GM21529 (cell line): ENCODE results near the gene NOL9.

Experiments used
- ATAC-seq: cut with Tn5 transposase; IDR thresholded peaks from one replicate; pipeline ENCODE4 v1.9.1; 2021; ENCODE audit not compliant: unreplicated experiment

Gene NOL9

DNA sequence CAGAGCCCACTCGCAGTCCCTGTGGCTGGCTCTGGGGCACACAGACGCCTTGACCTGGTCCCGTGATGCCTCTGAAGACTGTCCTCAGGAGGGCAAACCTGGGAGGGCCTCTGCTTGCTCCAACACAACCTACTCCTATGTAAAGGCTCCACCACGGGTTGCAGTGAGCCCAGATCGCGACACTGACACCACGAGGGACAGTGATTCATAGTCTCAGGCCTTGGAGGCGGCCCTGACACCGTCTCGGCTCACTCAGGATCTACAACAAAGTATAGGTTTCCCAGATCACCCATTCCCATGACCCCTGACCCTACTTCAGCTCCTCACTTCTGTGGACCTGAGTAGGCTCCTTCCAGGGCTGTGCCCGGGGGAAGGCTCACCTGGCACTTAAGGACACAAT is 28.0 kb downstream of the NOL9 start:
- no peak for ATAC-seq

DNA sequence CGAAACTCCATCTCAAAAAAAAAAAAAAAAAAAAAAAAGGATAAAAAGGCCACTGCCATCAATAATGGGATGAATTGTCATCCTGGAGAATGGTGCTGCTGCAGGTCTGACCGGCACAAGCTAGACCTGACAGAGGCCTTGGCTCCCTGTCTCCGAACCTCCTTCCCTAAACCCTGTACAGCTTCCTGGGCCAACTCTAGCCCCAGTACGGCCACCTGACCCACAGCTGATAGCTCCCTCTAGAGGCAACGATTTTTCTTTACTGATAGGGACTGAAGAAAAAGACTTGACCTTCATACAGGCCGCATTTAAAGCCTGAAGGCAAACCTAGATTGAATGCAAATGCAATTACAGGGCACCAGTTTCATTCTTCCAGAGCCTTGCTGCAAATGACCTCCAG is 30.7 kb downstream of the NOL9 start:
- no peak for ATAC-seq

DNA sequence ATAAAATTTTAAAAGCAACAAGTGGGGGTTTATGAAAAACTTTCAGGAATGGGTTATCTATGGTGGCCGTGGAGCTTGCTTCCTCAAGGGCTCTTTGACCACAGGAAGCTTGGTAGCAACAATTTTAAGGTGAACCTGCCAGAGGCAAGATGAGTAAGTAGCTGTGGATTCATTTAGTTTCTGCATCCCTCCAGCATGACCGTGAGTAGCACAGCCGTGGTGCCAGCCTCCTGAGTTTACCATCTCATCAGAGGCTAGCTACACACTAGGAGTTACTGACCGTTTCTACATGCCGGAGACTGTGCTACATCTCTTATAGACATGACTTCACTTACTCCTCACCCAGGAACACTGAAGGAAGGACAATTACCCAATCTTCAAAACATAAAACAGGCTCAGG is 32.8 kb downstream of the NOL9 start:
- no peak for ATAC-seq

DNA sequence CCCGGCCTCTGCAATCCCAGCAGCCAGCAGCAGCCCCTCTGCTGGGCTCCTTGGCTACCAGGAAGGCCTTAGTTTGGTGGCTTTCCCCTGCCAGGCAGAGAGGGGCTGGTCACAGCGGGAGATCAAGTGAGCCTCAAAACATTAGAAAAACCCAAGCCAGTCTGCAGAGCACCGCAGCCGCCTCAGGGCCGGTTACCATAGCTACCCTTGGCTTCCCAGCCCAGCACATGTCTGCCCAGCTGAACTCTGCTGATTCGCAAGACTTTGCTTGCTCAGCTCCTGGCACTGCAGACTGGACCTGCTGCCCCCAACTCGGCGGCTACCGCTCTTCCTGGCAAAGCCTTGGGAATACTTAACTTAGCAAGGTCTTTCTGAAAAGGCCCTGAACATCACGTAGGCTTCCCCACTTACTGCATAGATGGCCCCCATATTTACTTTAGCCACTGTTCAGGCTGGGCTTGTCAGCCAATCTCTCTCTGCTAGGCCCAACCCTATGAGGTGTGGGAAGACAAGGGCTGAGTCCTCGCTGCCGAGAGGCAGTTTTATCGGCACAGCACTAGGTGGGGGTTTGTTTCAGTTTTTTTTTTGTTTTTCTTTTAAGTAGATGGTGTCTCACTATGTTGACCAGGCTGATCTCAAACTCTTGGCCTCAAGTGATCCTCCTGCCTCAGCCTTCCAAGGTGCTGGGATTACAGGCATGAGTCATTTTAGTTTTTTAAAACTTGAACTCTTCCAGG is 34.2 kb downstream of the NOL9 start:
- ATAC-seq: no peak

DNA sequence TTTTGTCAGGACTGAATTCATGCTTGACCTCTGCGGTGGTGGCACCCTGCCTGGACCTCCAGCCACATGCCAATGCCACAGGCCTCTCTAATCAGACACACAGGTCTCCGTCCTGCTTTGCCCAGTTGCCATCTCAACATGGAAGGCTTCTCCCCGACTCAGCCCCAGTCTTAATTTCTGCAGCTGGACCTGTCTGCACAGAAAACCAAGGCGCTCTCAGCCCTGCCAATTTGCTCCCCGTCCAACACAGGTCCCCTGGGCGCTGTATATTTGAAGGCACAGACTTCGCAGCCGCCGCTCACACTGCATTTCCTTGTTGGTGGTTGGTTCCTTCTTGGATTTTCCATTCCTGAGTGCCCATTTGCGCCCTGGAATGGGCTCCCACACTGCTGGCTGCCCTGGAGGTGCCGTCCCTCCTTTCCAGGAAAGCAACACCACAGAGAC is 34.8 kb downstream of the NOL9 start:
- ATAC-seq: no peak

DNA sequence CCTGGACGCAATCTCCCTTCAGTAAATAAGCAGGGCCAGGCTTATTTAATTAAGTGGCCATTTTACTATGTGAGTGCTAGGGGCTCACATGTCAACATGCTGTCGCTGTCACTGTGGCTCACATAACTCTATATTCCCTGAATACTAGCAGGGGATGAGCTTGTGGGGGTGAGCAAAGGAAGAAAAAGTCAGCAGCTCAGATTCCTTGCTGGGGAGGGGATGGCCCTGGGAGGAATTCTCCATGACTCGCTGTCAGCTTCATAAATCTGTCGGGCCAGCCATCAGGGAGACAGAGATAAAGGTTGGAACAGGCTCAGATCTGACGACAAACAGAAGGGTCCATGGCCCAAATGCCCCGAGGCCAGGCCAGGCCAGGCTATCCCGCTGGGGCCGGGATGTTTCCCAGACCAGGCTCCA is 36.9 kb downstream of the NOL9 start:
- no peak for ATAC-seq

DNA sequence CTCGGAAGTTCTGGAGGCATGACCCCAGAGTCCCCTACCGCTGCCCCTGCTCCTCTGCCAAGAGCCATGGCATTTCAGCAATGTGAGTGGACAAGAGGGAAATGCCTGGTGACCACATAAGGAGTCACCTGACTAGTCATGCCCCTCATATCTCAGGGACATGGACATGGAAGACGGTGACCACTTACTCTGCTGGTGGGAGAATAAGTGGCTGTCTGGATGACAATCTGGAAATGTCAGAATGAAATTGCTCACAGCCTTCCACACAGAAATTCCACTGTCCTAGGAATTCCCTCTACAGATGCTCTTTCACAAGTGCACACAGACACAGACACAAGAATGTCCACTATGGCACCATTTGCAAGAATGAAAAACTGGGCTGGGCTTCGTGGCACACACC is 38.5 kb downstream of the NOL9 start:
- ATAC-seq: no peak

DNA sequence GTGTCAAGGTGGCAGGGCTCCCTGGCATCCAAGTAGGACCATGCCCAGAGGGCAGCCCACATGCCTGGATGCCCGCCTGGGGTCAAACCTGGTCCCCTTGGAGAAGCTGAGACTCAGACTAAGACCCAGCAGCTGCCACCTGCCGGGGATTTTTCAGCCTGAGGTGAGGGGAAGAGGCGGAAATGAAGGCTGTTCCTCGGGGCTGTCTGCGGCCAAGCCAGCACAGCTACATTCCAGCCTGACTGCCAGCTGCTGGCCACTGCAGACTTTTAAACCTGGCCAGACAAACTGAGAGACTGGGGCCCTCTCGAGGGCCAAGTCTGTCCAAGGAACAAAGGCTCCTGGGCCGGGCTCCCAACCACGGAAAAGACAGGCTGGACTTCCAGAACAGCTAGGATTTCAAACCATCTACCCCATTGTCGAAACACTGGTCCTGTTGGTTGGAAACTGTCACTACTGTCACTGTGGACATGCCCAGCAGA is 41.0 kb downstream of the NOL9 start:
- ATAC-seq: no peak

DNA sequence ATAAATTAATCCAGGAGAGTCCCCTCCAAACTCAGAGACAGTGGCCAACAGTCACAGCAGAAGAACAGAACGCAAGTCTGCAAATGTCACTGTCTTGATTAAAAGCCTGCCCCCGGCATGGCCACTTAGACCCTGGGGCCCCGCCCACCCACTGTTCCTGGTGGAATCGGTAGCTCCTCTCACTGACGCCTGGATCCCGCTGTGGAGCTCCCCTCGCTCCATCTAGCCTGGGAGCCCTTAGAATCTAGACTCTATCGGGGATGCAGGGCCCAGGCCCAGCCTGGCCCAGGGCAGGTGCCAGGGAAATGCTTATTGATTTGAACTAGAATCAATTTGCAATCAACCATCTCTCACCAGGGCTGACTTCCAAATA is 41.4 kb downstream of the NOL9 start:
- no peak for ATAC-seq

DNA sequence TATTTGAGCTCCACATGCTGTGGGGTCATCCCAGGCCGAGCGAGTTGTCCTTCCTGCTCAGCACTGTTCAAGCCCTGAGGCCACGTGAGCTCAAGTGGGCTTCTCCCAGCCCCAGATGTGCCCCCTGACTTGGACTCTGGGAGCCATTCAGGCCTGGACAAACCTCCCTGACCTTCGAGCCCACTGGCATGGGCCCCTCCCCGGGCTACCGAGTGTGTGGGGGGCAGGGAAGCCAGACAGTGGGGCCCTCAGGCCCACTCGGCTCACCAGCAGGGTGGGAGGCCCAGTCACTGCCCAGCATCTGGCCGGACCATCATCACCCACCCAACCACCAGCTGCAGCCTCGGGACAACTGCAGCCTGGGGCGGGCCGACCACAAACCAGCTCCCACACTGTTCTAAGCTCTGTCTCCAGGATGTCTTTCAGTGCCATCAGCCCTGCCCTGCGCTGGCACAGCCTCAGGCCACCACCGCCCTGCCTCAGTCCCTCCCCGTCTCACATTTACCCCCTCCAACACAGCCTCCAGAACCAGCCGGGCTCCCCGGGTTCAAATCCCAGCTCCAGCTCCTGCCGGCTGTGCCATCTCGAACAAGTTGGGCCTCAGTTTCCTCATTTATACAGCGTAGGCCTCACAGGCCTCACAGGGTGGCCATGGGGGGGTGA is 41.9 kb downstream of the NOL9 start:
- ATAC-seq: no peak

DNA sequence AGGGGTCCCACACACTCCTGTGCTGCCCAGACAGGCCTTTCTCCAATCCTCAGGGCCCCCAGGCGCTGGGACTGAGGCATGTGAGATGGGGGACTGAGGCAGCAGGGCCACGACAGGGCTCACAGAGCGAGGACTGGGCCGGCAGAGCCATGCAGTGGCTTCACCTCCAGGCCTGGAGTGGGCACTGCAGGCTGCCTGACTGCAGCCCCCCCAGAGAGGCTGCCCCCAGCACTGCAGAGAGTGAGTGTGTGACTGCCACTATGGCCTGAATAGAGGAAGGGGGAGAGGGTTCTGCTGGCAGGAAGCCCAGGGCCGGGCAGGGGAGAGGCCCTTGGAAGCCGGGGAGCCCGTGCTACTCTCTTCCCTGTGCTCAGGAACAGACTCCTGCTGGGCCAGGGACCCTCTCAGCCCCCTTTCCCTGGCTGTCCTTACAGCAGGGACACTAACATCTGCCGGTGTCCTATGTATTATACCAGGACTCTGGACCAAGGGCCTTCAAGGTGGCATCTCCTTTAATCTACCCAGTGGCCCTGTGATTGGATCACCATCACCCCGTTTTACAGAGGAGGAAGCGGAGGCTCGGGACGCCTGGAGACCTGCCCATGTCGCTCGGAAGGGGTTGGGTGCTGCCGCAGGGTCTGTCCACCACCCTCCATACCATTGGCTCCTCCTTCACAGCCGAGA is 42.6 kb downstream of the NOL9 start:
- no peak for ATAC-seq

DNA sequence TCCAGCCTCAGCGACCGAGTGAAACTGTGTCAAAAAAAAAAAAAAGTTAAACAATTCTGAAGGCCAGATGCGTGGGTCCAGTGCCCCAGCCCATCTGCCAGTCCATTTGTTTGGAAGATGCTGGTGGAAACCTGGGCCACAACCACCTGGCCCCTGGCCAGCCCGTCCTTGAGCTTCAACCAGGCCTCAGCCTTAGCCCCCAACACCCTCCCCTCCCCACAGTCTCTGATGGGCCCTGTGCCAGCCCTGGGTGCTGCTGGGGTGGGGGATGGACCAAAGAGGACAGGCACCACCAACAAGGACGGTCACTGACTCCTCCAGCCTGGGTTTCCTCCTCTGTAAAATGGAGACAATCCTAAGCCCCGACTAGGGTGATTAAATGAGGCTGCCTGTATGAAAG is 43.3 kb downstream of the NOL9 start:
- no peak for ATAC-seq

DNA sequence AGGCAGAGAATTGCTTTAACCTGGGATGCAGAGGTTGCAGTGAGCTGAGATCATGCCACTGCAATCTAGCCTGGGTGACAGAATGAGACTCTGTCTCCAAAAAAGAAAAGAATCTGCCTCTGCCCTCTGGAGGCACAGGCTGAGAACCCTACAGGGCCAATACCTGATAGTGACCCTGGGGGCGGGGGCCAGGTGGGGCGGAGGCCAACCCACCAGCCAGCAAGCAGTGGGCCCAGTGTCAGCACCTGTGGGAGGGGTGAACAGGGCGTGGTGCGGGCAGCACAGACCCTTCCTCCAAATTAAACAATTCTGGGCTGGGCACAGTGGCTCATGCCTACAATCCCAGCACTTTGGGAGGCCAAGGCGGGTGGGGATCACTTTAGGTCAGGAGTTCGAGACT is 43.8 kb downstream of the NOL9 start:
- ATAC-seq: no peak

DNA sequence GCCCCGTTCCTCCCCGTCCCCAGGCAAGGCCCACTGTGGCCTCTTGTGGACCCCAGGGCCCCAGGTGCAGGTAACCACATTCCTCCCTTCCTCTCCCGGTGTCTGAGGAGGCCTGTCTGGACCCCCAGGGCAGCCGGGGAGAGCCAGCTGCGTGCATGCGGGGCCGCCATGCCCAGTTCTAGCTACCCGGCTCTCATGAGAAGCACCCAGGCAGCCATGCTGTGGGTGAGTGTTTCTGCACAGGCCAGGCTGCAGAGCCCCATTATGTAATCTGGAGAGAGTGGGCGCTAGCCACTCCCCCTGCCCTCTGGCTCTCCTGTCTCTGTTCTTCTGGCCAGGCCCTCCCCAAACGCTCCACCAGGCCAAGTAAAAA is 44.4 kb downstream of the NOL9 start:
- no peak for ATAC-seq

DNA sequence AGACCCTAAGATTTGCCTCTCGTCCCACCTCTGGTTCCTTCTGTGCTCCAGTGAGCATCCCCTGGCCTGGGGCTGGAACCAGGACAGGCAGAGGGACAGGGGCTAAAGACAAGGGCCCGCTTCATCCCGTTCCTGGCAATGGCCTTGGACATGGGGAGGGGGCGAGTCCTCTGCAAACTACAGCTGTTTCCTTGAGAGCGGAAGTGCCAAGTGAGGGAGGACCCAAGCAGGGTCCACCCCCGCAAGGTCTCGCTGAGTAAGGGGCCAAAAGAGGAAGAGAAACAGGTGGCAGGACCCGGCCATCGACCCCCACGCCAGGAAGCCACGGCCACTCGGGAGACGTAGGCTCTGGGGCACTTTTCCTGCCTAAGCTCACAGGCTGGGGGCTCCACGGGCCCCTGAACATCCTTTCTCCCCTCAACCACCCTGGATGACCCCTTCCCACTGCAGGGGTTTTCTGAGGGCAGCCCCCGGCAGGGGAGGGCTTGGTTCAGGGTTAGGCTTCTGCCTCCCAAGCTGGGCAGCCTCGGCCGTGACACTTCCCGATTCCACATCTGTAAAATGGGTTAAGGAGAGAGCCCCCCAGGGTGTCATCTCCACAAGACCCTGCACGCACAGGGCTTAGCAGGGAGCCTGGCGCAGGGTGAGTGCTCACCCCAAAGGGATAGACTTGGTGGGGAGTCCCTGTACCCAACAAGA is 44.9 kb downstream of the NOL9 start:
- ATAC-seq: no peak

DNA sequence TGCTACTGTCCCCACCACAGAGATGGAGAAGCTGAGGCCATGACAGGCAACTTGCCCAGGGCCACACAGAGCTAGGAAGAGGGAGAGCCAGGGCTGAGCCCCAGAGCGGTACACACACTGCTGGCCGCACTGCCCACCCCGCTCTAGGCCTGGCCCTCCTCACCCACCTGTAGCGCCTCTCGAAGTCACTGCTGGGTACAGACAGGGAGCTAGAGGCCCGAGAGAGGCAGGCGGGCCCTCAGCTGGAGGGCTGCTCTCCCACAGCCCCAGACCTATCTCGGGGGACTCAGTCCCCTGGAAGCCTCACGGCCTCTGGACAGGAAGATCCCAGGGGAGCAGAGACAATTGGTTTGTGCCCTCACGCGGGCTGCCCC is 45.5 kb downstream of the NOL9 start:
- no peak for ATAC-seq

DNA sequence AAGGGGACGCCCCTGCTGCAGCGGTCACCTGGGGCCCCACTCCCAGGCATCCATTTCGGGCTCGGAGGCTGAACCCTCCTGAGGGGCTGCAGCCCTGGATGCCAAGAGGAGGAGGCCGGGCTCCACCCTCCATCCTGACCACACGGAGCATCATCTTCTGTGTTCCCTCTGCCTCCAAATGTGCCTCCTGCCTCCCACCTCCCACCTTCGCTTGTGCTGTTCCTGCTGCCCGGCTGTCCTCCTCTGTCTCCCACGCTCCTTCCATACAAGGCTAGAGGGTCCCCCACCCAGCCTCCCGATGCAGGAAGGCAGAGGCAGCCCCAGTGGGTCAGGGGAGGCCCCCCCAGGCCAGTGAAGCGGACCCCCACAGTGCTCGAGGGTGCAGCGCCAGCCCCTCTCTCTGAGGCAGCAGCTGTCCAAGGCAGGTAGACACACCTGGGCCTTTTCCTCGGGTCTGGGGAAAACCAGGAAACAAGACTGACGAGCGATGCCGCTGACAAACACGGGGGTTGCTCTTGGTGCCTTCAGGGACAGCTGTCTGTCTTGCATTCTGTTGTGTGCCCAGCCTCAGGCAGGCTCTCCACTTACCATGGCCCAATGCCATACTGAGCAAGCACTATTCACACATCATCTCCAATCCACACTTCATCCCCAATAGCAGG is 46.0 kb downstream of the NOL9 start:
- no peak for ATAC-seq

DNA sequence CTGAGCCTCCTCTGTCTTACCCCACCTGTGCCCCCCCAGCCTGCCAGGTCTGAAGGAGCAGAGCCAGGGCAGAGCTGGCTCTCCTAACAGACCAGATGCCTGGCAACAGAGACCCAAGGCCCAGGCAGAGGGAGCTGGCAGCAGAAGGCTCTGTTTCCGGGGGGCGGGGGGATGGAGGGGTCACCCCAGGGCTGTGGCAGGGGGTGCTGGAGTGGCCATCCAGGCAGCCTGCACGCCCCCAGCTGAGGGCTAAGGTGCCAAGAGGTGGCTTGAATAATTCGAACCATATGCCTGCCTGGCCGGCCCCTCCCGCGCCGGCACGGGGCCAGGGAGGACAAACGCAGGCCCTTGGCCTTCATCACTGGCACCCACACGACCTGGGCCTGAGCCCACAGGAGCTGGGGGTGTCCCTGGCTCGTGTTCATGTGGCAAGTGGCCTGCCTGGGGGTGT is 46.8 kb downstream of the NOL9 start:
- no peak for ATAC-seq

DNA sequence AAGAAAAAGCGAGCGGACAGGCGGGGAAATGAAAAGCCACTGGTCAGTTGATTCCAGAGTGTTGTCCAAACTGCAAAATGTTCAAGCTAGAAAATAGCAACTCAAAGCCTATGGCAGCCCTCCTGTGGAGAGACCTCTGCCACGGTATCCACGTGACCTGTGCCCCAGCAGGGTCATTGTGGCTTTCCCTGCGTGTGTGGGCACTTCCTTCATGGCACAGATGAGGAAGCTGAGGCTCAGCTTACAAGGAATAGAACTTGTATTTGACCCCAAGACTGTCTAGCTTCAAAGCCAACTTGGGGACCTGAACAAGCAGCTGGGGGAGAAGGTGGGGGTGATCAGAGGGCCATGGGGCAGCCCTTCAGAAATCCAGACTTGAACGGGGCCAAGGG is 47.3 kb downstream of the NOL9 start:
- ATAC-seq: no peak

DNA sequence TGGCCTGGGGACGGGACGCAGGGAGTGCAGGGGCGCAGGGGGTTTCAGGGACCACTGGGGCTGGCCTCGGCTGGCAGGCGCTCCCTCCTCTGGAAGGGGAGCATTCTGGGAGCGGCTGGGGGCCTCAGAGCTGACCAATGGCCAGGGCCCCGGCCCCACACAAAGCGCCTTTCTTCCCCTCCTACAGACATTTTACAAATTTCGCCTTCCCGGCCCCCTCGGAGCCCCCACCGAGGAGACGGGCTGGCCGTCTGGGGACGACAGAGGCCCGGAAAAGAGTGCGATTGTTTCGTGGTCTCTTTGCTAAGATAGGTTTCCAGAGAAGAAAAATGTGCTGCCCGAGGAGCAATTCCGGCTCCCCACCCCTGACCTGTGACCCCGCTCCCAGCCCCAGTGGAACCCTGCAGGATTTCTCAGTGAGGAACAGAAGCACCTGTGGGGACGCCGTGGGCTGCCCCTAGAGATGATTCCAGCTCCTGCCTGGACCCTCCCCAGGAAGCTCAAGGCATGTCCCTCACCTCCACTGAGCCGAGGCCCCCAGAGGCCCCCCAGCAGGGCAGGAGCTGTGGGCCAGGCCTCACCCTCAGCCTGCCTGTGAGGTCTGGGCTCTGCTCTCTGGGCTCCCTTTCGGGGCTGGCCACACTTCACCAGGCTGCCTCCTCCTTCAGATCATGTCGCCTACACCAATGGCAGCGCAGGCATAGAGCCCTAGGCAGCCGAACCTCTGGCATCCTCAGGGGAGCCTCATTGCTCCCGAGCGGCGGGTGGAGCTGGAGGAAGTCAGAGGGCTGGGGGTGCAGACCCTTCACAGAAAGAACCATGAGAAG is 47.9 kb downstream of the NOL9 start:
- no peak for ATAC-seq
